Heart right ventricle (tissue), 16 donors: ENCODE data around the gene C1orf115. TPM values are rescaled to one million over a fixed set of nuclear protein-coding genes. Genes with fewer than 3 reads are reported as not detected.
A peak's percentile ranks its signal among the peaks of the same experiment; 100 is the strongest.

Experiments
- ATAC-seq, 8 donors: fragments of 200-7000 bp; cut with Tn5 transposase; one replicate each; pipeline ENCODE4 v1.9.1; 2020; ENCODE audit warnings: mild to moderate bottlenecking in 8 of 8, moderate library complexity in 8 of 8, moderate number of reproducible peaks in 1 of 8
- DNase-seq, 2 donors: peaks; one replicate each; pipeline ENCODE4 v3.0.0-alpha.2; 2020
- H3K27ac ChIP-seq, 10 donors: fragments of 200-600 bp; sonication (generic) in 2 of 10; one replicate each; pipeline versions ENCODE4 v1.5.0 to v1.8.0; 2020 to 2022; ENCODE audit warnings: mild to moderate bottlenecking in 3 of 10
- H3K27me3 ChIP-seq, 7 donors: fragments of 200-600 bp; one replicate each; pipeline ENCODE4 v1.8.0; 2021 to 2022; ENCODE audit warnings: mild to moderate bottlenecking in 2 of 7
- H3K36me3 ChIP-seq, 9 donors: fragments of 200-600 bp; sonication (generic) in 1 of 9; one replicate each; pipeline versions ENCODE4 v1.5.0 to v1.8.0; 2020 to 2022; ENCODE audit warnings: mild to moderate bottlenecking in 2 of 9
- H3K4me1 ChIP-seq, 9 donors: fragments of 200-600 bp; sonication (generic) in 1 of 9; one replicate each; pipeline versions ENCODE4 v1.5.0 to v1.8.0; 2020 to 2022; ENCODE audit warnings: mild to moderate bottlenecking in 4 of 9
- H3K4me3 ChIP-seq, 10 donors: fragments of 200-600 bp; sonication (generic) in 2 of 10; one replicate each; pipeline versions ENCODE4 v1.5.0 to v1.8.0; 2020 to 2022; ENCODE audit warnings: mild to moderate bottlenecking in 7 of 10, moderate library complexity in 2 of 10
- H3K9me3 ChIP-seq, 11 donors: fragments of 200-600 bp in 10 of 11; sonication (generic) in 2 of 11; one replicate each; pipeline versions ENCODE4 v1.5.0 to v1.8.0; 2013 to 2022; ENCODE audit warnings: mild to moderate bottlenecking in 2 of 11, control low read depth in 1 of 11, moderate library complexity in 1 of 11
- CTCF ChIP-seq, 9 donors: fragments of 200-600 bp; sonication (generic) in 2 of 9; IDR thresholded peaks; one replicate each; pipeline versions ENCODE4 v1.5.0 to v1.8.0; 2021 to 2022; ENCODE audit warnings: antibody characterized with exemption in 9 of 9, mild to moderate bottlenecking in 5 of 9, moderate library complexity in 1 of 9
- WGBS, 2 donors: extraction: QIAGEN DNeasy Blood & Tissue Kit; methylation state at CpG; one replicate each; pipeline ENCODE4 v1.1.7; 2013; ENCODE audit warnings: inconsistent platforms in 1 of 2; 5-methylcytosine and 5-hydroxymethylcytosine counted together
- intact Hi-C, 10 donors: fragments of 100-400 bp; cut with DNase I; formaldehyde crosslinking; loops; one replicate each; pipeline versions ENCODE4 v1.11.1 to v1.14.2; 2022
- polyA plus RNA-seq, 2 donors: library from polyadenylated mRNA; stranded (reverse); fragments of 200-250 nt; gene quantifications; one replicate each; pipeline ENCODE4 v1.2.3, GENCODE V29; 2013
- total RNA-seq, 10 donors: library from RNA; stranded (reverse); fragmentation: NEBNext Ultra II Directional in 3 of 10; extraction: Animal tissue kit (Norgen Biotek cat#: 25700) in 3 of 10; gene quantifications; one replicate each; pipeline versions ENCODE4 v1.2.1 to v1.2.4, GENCODE V29; 2021 to 2023
- donor health status: Arrhythmogenic right ventricular cardiomyopathy.
- donor health status: ischemic (EF 13 %, LVEDD 7.1; RV severe dilation, severe dysfunction).
- donor health status: healthy with polysubstance abuse.
- donor health status: DM: no; HTN: yes; CAD: no.
- donor health status: DM: no; HTN: no; CAD: no.
- donor health status: ischemic (EF 25% LVEDD 6.9; RV normal size, moderate dysfunction).
- donor health status: ischemic (EF 25% LVEDD 5.7; RV mildly dilated, moderate dysfunction).
- donor health status: healthy.
- donor health status: DM: yes; HTN: yes; CAD: no.
- donor health status: Ischemic cardiomyopathy.
- donor health status: ischemic (EF 35%, LVEDD 5.7; RV mildly dilated, moderate dysfunction).
- donor health status: nonischemic (EF 11% LVEDD 7.7; RV severe dilation, severe dysfunction).
- donor health status: DM: yes; HTN: yes; CAD: no.
- donor health status: PGD.
- donor health status: ischemic (EF 29% LVEDD 5.4; RV normal size, mild dysfunction).
- donor health status: nonischemic (EF 23%, LVEDD 6.1; RV moderate dilation, normal function).

The C1orf115 gene
- total and polyA plus RNA-seq, 12 donors, result 6.2 to 24.8 (median 13.2) TPM

DNA sequence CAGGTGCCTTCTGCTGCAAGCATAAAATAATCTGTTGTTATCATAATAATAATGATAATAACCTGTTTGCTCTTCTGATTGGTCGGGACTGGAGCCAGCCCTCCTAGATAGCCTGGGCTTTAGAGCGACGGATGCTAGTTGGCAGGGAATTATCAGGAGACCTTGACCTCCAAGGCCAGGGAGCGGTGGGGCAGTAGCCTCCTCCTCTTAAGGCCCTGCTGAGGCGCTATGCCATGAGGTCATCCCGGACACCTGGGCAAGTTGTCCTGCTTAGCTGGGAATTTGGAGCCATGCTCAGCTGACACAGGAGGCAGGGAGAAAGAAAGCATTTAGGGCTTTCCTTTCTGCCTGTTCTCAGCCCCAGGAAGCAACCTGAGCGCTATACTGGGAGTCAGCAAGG, 15.6 kb downstream of the C1orf115 start:
- TF ChIP-seq CTCF (IDR thresholded peaks at IDR 0.05), result no peak
- intact Hi-C loops, result no loop called here
- H3K27me3 ChIP-seq, result no peaks in the 10 kb centered on the region
- H3K9me3 ChIP-seq, result no peaks in the 10 kb centered on the region
- H3K4me1 ChIP-seq, result peaks cover 0 to 63% (median 32%) of the 10 kb centered on the region in 9 donors
- peak overlapping the region in 2 of 10 donors; percentile 5 to 12 for H3K27ac ChIP-seq
- 46 to 52% methylated on average over 7 of the region's 7 CpGs for WGBS, 2 donors
- H3K4me3 ChIP-seq, result no peak overlapping the region
- DNase-seq (no peak), ATAC-seq (no peak)
- H3K36me3 ChIP-seq, result no peaks in the 10 kb centered on the region

DNA sequence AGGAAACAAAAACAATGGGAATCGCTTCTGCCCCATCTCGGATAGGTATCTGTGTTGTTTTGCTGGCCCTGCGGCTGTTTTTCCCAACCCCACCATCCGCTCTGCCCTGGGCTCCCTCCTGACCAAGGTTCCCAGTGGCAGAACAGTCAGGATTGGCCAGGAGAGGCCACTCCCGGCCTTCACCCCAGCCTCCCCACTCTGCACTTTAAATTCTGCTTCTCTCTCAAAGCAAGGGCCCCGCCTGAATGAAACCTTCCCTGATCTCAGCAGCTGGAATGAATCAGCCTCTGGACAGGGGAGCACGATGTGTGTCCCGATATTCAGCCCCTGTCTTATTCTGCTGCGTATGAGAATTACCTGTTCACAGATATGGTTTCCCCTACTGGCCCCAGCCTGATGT, 16.3 kb downstream of the C1orf115 start:
- 70 to 74% methylated on average over 9 of the region's 9 CpGs for WGBS, 2 donors

GRCh38 chr1:220707160-220707559, 17.0 kb downstream of the C1orf115 start:
- H3K9me3 ChIP-seq, result no peaks in the 10 kb centered on the region
- DNase-seq, result no peak
- no peak for TF ChIP-seq CTCF (IDR thresholded peaks at IDR 0.05)
- intact Hi-C loops, result no loop called here
- no peak overlapping the region for H3K4me3 ChIP-seq
- WGBS, 2 donors, result 89 to 91% methylated on average over 10 of the region's 10 CpGs
- no peak overlapping the region for H3K27ac ChIP-seq
- no peaks in the 10 kb centered on the region for H3K36me3 ChIP-seq
- H3K27me3 ChIP-seq, result no peaks in the 10 kb centered on the region
- H3K4me1 ChIP-seq, result peaks cover 2 to 61% (median 36%) of the 10 kb centered on the region in 9 donors
- ATAC-seq, result no peak

More for the DNA sequence above, 16.3 kb downstream of the C1orf115 start:
- intact Hi-C loops, result no loop called here
- Histone ChIP-seq H3K9me3 (no peaks in the 10 kb centered on the region), H3K4me3 (no peak overlapping the region), H3K36me3 (no peaks in the 10 kb centered on the region), H3K27ac (peak overlapping the region in 4 of 10 donors; percentile 12 to 48 (median 28)), H3K4me1 (peaks cover 2 to 65% (median 36%) of the 10 kb centered on the region in 9 donors), H3K27me3 (no peaks in the 10 kb centered on the region)
- ATAC-seq, result peak in 1 of 8 donors; percentile 24
- no peak for DNase-seq
- no peak for TF ChIP-seq CTCF (IDR thresholded peaks at IDR 0.05)

DNA sequence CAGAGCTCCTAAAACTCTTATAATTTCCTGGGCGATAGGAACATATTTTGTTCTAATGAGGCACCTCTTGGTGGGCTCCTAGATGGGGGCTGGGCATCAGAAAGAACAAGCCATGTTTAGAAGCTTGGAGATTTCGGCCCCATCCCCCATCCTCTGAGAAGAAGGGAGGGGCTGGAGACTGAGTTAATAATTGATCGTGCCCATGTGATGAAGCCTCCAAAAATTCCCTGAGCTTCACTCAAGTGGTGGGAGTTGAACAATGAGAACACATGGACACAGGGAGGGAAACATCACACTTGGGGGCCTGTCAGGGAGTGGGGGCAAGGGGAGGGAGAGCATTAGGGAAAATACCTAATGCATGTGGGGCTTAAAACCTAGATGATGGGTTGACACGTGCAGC, 18.1 kb downstream of the C1orf115 start:
- Histone ChIP-seq H3K4me3 (no peak overlapping the region), H3K27ac (no peak overlapping the region), H3K27me3 (no peaks in the 10 kb centered on the region), H3K9me3 (no peaks in the 10 kb centered on the region), H3K36me3 (no peaks in the 10 kb centered on the region), H3K4me1 (peaks cover 2 to 51% (median 29%) of the 10 kb centered on the region in 9 donors)
- intact Hi-C loops, result no loop called here
- no peak for TF ChIP-seq CTCF (IDR thresholded peaks at IDR 0.05)
- WGBS, 2 donors, result 95 to 96% methylated on average over 4 of the region's 4 CpGs
- no peak for ATAC-seq
- DNase-seq, result no peak
